GM21526 (cell line): Measurements from ENCODE around the gene DNAJC3.
"Not testable (repeated sequence)": the region's sequence is repeated elsewhere in the genome, so short reads cannot be mapped to it uniquely, and the experiment has no call there.

Experiments
- ATAC-seq: cut with Tn5 transposase; IDR thresholded peaks from one replicate; pipeline ENCODE4 v1.9.1; 2021; ENCODE audit warnings: moderate library complexity; ENCODE audit not compliant: unreplicated experiment, low FRiP score

The DNAJC3 gene

GRCh38 chr13:95671597-95671996 lies 5.3 kb upstream of the DNAJC3 start:
- no peak for ATAC-seq

- ATAC-seq, result peak; percentile 22
These were observed 706 bp upstream of the DNAJC3 start for GRCh38 chr13:95676105-95676761.

- peak; percentile 18 for ATAC-seq
These were observed 776 bp downstream of the DNAJC3 start for GRCh38 chr13:95677564-95678266.

- no peak for ATAC-seq
These were observed 2.0 kb downstream of the DNAJC3 start for GRCh38 chr13:95678967-95679366.

- no peak for ATAC-seq
These were observed 2.8 kb downstream of the DNAJC3 start for GRCh38 chr13:95679722-95680121.

- ATAC-seq, result no peak
These were observed 7.5 kb downstream of the DNAJC3 start for GRCh38 chr13:95684418-95684817.

- not testable (repeated sequence) for ATAC-seq
These were observed 8.0 kb downstream of the DNAJC3 start for GRCh38 chr13:95684960-95685359.

GRCh38 chr13:95689582-95689926 lies 12.6 kb downstream of the DNAJC3 start:
- no peak for ATAC-seq

- not testable (repeated sequence) for ATAC-seq
These were observed 14.0 kb downstream of the DNAJC3 start for GRCh38 chr13:95690986-95691385.

- no peak for ATAC-seq
These were observed 20.2 kb downstream of the DNAJC3 start for GRCh38 chr13:95697052-95697680.

GRCh38 chr13:95698047-95698749 lies 21.3 kb downstream of the DNAJC3 start:
- ATAC-seq, result no peak

- ATAC-seq, result no peak
These were observed 26.6 kb downstream of the DNAJC3 start for GRCh38 chr13:95703576-95703975.

GRCh38 chr13:95704510-95704909 lies 27.6 kb downstream of the DNAJC3 start:
- ATAC-seq, result no peak

GRCh38 chr13:95706356-95706755 lies 29.4 kb downstream of the DNAJC3 start:
- ATAC-seq, result no peak

- ATAC-seq, result no peak
These were observed 30.1 kb downstream of the DNAJC3 start for GRCh38 chr13:95707035-95707434.

GRCh38 chr13:95707442-95708390 lies 30.8 kb downstream of the DNAJC3 start:
- ATAC-seq, result no peak

- ATAC-seq, result no peak
These were observed 31.4 kb downstream of the DNAJC3 start for GRCh38 chr13:95708391-95708774.

- ATAC-seq, result no peak
These were observed 32.0 kb downstream of the DNAJC3 start for GRCh38 chr13:95708811-95709500.

GRCh38 chr13:95710313-95710712 lies 33.4 kb downstream of the DNAJC3 start:
- ATAC-seq, result no peak

- not testable (repeated sequence) for ATAC-seq
These were observed 35.9 kb downstream of the DNAJC3 start for GRCh38 chr13:95712846-95713245.
